ENCODE data around the gene PTPRG. TPM values are rescaled to one million over a fixed set of nuclear protein-coding genes. Genes with fewer than 3 reads are reported as not detected.

PTPRG gene
- total and polyA plus RNA-seq, 2 experiments from 2014 or later, result 8.5 to 34.9 TPM

DNA sequence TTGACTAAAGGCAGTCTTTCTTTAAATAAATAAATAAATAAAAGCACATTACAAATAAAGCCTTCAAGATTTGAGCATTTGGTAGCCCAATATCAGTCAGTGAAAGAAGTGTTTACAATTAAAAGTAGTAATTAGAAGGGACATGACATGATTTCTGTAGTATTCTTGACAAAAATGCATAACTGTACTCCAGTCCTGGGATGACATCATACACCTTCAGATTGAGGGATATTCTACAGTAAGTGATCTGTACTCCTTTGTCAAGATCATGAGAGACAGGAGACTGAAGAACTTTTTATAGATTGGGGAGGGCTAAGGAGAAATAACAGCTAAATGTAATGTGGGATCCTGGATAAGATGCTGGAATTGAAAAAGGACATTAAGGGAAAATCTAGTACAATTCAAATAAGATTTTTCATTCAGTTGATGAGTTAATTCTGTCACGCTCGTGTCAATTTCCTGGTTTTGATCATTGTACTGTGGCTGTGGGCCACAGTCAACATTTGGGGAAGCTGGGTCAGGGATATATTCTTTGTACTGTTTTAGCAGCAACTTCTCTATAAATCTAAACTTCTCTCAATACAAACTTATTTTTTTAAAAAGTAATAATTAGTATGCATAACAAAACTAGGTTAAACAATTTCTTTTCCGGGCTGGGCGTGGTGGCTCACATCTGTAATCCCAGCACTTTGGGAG, 314.8 kb downstream of the PTPRG start:
- no peak overlapping the region for H3K4me2 ChIP-seq
- no peak overlapping the region for H3K27ac ChIP-seq
- H2AFZ ChIP-seq, result no peak overlapping the region
- H3K27me3 ChIP-seq, result no peaks in the 10 kb centered on the region
- no peak for TF ChIP-seq EZH2 (IDR thresholded peaks at IDR 0.05; ENCODE audit: borderline replicate concordance)
- TF ChIP-seq EZH2phosphoT487 (IDR thresholded peaks at IDR 0.05; ENCODE audit: low read depth, severe bottlenecking, unreplicated experiment), result no peak
- TF ChIP-seq, protein P1, sequence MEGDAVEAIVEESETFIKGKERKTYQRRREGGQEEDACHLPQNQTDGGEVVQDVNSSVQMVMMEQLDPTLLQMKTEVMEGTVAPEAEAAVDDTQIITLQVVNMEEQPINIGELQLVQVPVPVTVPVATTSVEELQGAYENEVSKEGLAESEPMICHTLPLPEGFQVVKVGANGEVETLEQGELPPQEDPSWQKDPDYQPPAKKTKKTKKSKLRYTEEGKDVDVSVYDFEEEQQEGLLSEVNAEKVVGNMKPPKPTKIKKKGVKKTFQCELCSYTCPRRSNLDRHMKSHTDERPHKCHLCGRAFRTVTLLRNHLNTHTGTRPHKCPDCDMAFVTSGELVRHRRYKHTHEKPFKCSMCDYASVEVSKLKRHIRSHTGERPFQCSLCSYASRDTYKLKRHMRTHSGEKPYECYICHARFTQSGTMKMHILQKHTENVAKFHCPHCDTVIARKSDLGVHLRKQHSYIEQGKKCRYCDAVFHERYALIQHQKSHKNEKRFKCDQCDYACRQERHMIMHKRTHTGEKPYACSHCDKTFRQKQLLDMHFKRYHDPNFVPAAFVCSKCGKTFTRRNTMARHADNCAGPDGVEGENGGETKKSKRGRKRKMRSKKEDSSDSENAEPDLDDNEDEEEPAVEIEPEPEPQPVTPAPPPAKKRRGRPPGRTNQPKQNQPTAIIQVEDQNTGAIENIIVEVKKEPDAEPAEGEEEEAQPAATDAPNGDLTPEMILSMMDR (IDR thresholded peaks at IDR 0.05; ENCODE audit: poor library complexity), result no peak
- no peaks in the 10 kb centered on the region for H3K36me3 ChIP-seq (replicated peaks; ENCODE audit: insufficient read depth, low read depth)
- H4K20me1 ChIP-seq (ENCODE audit: insufficient read depth, poor library complexity, severe bottlenecking), result no peaks in the 10 kb centered on the region
- 94% methylated on average over 4 of the region's 4 CpGs for WGBS (ENCODE audit: low lambda C conversion rate, missing lambda C conversion rate)
- no peaks in the 10 kb centered on the region for H3K9me3 ChIP-seq (ENCODE audit: low read depth)
- H3K79me2 ChIP-seq, result peaks cover 33% of the 10 kb centered on the region
- DNase-seq (ENCODE audit: low spot score), result no peak
- H3K4me1 ChIP-seq (ENCODE audit: insufficient read depth), result peaks cover 33% of the 10 kb centered on the region
- no peak overlapping the region for H3K4me3 ChIP-seq
- no peaks in the 10 kb centered on the region for H3K9me2 ChIP-seq (replicated peaks; ENCODE audit: insufficient read depth)

DNA sequence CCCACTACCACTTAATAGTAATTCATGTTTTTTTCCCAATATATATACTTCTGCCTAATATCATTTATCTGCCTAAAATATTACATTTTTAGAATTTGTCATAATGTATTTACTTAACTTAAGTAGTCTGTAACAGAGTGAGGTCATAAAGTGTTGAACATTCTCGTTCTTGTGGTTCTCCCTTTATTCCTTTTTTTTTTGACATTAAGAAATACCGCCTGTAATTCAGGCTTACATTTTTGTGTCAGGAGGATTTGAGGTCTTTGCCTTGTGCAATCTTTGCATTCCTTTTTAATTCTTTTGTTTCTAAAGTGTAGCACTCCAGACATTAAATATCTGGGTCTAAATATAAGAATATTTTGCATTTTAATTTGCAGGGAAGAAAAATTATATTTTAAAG, 315.4 kb downstream of the PTPRG start:
- no peaks in the 10 kb centered on the region for H3K36me3 ChIP-seq (replicated peaks; ENCODE audit: insufficient read depth, low read depth)
- TF ChIP-seq EZH2phosphoT487 (IDR thresholded peaks at IDR 0.05; ENCODE audit: low read depth, severe bottlenecking, unreplicated experiment), result no peak
- no peak for TF ChIP-seq EZH2 (IDR thresholded peaks at IDR 0.05; ENCODE audit: borderline replicate concordance)
- TF ChIP-seq, protein P1 (IDR thresholded peaks at IDR 0.05; ENCODE audit: poor library complexity), result no peak
- no peaks in the 10 kb centered on the region for H3K9me3 ChIP-seq (ENCODE audit: low read depth)
- peaks cover 33% of the 10 kb centered on the region for H3K4me1 ChIP-seq (ENCODE audit: insufficient read depth)
- no peak overlapping the region for H3K27ac ChIP-seq
- no peaks in the 10 kb centered on the region for H3K27me3 ChIP-seq
- H2AFZ ChIP-seq, result no peak overlapping the region
- H3K4me3 ChIP-seq, result no peak overlapping the region
- H3K79me2 ChIP-seq, result peaks cover 32% of the 10 kb centered on the region
- no peaks in the 10 kb centered on the region for H3K9me2 ChIP-seq (replicated peaks; ENCODE audit: insufficient read depth)
- H4K20me1 ChIP-seq (ENCODE audit: insufficient read depth, poor library complexity, severe bottlenecking), result no peaks in the 10 kb centered on the region
- 57% methylated on average over 2 of the region's 2 CpGs for WGBS (ENCODE audit: low lambda C conversion rate, missing lambda C conversion rate)
- H3K4me2 ChIP-seq, result peak overlapping the region; percentile 28
- no peak for DNase-seq (ENCODE audit: low spot score)

DNA sequence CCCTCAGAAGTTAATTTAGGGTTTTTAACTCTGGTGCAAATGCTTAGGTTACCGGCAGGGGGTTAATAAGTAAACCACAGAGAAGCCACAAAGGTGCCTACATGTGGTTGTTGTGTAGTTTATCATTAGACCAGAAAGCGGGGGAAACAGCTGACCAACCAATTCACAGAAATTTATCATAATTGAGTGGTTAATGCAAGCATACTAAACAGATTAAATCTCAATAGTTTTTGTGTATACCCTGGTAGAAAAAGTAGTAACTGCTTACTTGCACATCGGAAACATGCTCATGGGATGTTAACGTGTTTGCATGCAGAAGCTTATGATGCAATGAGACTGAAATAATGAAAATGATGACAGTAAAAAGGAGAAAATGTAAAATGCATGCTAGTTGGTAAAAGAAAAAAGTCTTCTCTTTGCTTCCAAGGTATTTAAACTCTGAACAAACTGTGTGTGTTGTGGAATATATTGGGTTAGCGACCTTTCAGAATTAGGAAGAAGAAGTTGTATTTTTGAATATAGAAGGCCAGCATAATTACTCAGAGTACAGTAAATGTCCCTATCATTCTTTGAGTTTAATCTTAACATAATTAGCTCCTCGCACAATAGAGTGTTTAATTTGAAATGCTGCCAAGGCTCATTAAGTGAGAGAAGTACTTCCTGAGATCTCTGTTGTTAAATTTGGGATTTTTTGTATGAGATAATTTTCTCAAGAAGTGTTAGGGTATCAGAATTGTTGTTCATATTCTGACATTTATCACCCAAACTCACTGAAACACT, 316.2 kb downstream of the PTPRG start:
- H2AFZ ChIP-seq, result no peak overlapping the region
- TF ChIP-seq, protein P1 (IDR thresholded peaks at IDR 0.05; ENCODE audit: poor library complexity), result no peak
- TF ChIP-seq EZH2phosphoT487 (IDR thresholded peaks at IDR 0.05; ENCODE audit: low read depth, severe bottlenecking, unreplicated experiment) (no peak), EZH2 (IDR thresholded peaks at IDR 0.05; ENCODE audit: borderline replicate concordance) (no peak)
- no peak overlapping the region for H3K4me3 ChIP-seq
- H3K4me1 ChIP-seq (ENCODE audit: insufficient read depth), result peaks cover 33% of the 10 kb centered on the region
- H3K79me2 ChIP-seq, result peaks cover 36% of the 10 kb centered on the region
- H4K20me1 ChIP-seq (ENCODE audit: insufficient read depth, poor library complexity, severe bottlenecking), result no peaks in the 10 kb centered on the region
- H3K27me3 ChIP-seq, result no peaks in the 10 kb centered on the region
- H3K9me3 ChIP-seq (ENCODE audit: low read depth), result no peaks in the 10 kb centered on the region
- DNase-seq (ENCODE audit: low spot score), result peak; percentile 29
- H3K9me2 ChIP-seq (replicated peaks; ENCODE audit: insufficient read depth), result no peaks in the 10 kb centered on the region
- 61% methylated on average over 6 of the region's 6 CpGs for WGBS (ENCODE audit: low lambda C conversion rate, missing lambda C conversion rate)
- H3K4me2 ChIP-seq, result peak overlapping the region; percentile 28
- H3K27ac ChIP-seq, result no peak overlapping the region
- H3K36me3 ChIP-seq (replicated peaks; ENCODE audit: insufficient read depth, low read depth), result no peaks in the 10 kb centered on the region
